Tibial artery (tissue), 4 donors: ENCODE measurements around the gene ATP6V1G1.
A peak's percentile ranks its signal among the peaks of the same experiment; 100 is the strongest.

Source experiments
- DNase-seq, 2 donors: peaks; one replicate each; pipeline ENCODE4 v3.0.0-alpha.2; 2019
- H3K27ac ChIP-seq, 2 donors: fragments of 200-600 bp; sonication (generic) in 1 of 2; 1 replicate in 1 of 2; 2 replicates in 1 of 2; pipeline ENCODE4 v1.5.1; 2018 to 2019; ENCODE audit warnings: mild to moderate bottlenecking in 1 of 2
- H3K27me3 ChIP-seq, 2 donors: fragments of 200-600 bp; sonication (generic) in 1 of 2; one replicate each; pipeline versions ENCODE4 v1.5.1 to v1.6.0; 2016 to 2019
- H3K36me3 ChIP-seq, 3 donors: fragments of 200-600 bp; sonication (generic) in 2 of 3; one replicate each; pipeline ENCODE4 v1.5.1; 2016 to 2019; ENCODE audit warnings: mild to moderate bottlenecking in 2 of 3
- H3K4me1 ChIP-seq, 4 donors: fragments of 200-600 bp; sonication (generic) in 2 of 4; 1 replicate in 3 of 4; 2 replicates in 1 of 4; pipeline ENCODE4 v1.5.1; 2016 to 2019
- H3K4me3 ChIP-seq, 2 donors: fragments of 200-600 bp; sonication (generic) in 1 of 2; 1 replicate in 1 of 2; 2 replicates in 1 of 2; pipeline ENCODE4 v1.5.1; 2018 to 2019; ENCODE audit warnings: mild to moderate bottlenecking in 2 of 2
- H3K9me3 ChIP-seq, 3 donors: fragments of 200-600 bp; sonication (generic) in 1 of 3; one replicate each; pipeline ENCODE4 v1.5.1; 2016 to 2019
- CTCF ChIP-seq, 2 experiments: fragments of 200-600 bp in 1 of 2; fragments of 450-650 bp in 1 of 2; IDR thresholded peaks; one replicate each; pipeline ENCODE4 v1.5.1; 2017 to 2019; ENCODE audit warnings: antibody characterized with exemption in 2 of 2, mild to moderate bottlenecking in 1 of 2, moderate library complexity in 1 of 2
- intact Hi-C: fragments of 100-400 bp; cut with DNase I; formaldehyde crosslinking; loops from one replicate; pipeline ENCODE4 v1.15.0; 2023; ENCODE audit warnings: low total_unique reads

The ATP6V1G1 gene

DNA sequence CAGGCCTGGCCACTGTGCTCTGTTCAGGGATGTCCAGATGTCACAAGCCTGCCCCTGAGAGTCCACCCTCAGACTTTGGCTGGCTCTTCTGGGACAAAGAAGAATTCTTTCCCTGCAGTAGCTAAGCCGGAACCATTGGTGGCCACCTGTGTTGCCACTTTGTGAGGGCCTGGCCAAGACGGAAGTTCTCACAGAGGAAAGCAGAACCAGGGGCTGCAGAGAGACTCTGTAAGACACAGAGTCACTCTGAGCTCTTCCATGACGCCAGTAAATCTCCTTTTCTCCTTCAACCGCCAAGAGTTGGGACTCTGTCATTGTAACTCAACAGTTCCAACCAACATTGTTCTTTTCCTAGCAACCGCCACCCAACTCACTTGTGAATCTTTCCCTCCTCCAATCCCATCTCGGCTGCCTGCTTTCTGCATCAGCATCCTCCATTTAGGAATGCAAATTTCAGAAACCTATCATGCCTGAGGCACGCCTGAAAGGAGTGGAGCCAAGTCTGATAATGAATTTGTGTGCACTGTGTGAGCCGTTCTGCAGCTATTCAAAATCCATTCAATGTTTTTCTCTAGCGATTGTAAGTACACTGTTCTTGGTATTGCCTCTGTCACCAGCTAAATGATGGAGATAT is 37.8 kb upstream of the ATP6V1G1 start:
- no peak overlapping the region for H3K27ac ChIP-seq
- no peak for DNase-seq
- H3K36me3 ChIP-seq: no peaks in the 10 kb centered on the region
- no peaks in the 10 kb centered on the region for H3K9me3 ChIP-seq
- no peak overlapping the region for H3K4me3 ChIP-seq
- intact Hi-C loops: no loop called here
- H3K27me3 ChIP-seq: peaks cover 0 to 2% of the 10 kb centered on the region in 2 donors
- H3K4me1 ChIP-seq: peaks cover 0 to 14% (median 2%) of the 10 kb centered on the region in 4 donors
- no peak for TF ChIP-seq CTCF (IDR thresholded peaks at IDR 0.05)

DNA sequence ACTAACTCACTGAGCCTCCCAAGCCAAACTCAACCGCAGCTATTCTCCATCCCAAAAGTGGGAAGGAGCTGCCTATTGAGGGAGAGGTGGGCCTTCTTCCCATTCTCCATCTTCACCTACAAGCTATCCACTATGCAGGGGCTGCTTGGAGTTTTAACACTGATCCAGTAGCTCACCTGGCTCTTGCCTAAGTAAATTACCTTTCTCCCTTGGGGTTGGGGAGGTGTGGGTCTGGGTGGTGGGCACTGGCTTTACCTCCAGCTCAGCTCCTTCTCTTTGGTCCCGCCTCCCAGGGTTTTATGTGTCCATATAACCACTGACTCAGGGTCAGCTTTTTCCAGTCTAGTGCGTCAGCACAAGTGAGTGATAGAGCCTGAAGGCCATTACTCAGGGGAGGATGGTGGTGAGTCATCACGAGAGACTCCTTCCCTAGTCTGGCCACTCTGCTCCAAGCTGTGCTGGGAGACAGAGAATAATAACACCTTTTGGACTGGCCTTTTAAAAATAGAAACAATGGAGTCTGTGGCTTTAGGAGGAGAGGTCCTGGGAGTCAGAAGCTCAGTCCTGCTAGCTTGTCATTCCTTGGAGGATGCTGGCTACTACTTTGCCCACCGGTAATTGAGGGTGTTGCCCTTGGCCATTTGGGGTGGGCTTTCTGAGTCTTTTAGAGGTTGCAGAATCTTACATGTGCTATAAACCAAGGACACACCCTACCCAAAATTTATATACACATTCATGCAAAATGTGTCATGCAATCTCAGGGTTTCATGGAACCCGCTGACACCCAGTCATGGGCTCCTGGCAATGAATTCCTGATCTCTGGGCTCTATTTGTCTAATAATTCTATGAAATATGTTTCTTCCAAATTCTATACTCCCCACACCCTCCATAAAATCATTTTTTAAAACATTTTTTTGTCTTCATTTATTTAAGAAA is 35.6 kb upstream of the ATP6V1G1 start:
- Histone ChIP-seq H3K27me3 (no peaks in the 10 kb centered on the region), H3K27ac (no peak overlapping the region), H3K36me3 (no peaks in the 10 kb centered on the region), H3K4me1 (peaks cover 0 to 14% (median 2%) of the 10 kb centered on the region in 4 donors), H3K4me3 (no peak overlapping the region), H3K9me3 (no peaks in the 10 kb centered on the region)
- TF ChIP-seq CTCF (IDR thresholded peaks at IDR 0.05): no peak
- DNase-seq: peak; percentile 67 to 82
- intact Hi-C loops: no loop called here

- no peak for TF ChIP-seq CTCF (IDR thresholded peaks at IDR 0.05)
- Histone ChIP-seq H3K27ac (no peak overlapping the region), H3K9me3 (no peaks in the 10 kb centered on the region), H3K4me1 (peaks cover 0 to 14% (median 2%) of the 10 kb centered on the region in 4 donors), H3K4me3 (no peak overlapping the region), H3K36me3 (no peaks in the 10 kb centered on the region), H3K27me3 (no peaks in the 10 kb centered on the region)
- no peak for DNase-seq
- intact Hi-C loops: no loop called here
These were observed 34.9 kb upstream of the ATP6V1G1 start for GRCh38 chr9:114552706-114553105.

DNA sequence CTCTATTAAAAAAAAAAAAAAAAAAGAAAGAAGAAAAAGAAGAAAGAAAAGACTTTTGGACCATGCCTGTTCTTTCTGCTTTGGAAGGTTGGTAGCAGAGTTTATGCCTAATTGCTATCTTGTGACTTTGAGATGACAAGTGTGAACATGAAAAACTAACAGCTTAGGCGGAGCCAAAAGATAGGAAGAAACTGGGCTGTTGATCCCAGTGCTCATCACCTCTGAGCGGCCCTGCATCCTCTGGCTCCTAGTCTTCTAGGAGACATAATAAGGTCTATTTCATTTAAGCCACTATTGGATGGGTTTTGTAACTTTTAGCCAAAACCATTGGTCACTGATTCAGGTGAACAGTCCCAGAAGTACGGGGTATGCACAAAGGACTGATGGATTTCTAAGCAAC is 34.4 kb upstream of the ATP6V1G1 start:
- Histone ChIP-seq H3K36me3 (no peaks in the 10 kb centered on the region), H3K27me3 (no peaks in the 10 kb centered on the region), H3K4me1 (peaks cover 0 to 14% (median 2%) of the 10 kb centered on the region in 4 donors), H3K27ac (no peak overlapping the region), H3K4me3 (no peak overlapping the region), H3K9me3 (no peaks in the 10 kb centered on the region)
- TF ChIP-seq CTCF (IDR thresholded peaks at IDR 0.05): no peak
- intact Hi-C loops: no loop called here
- DNase-seq: no peak

GRCh38 chr9:114555696-114556095 is 31.9 kb upstream of the ATP6V1G1 start:
- intact Hi-C loops: no loop called here
- no peak for DNase-seq
- no peak overlapping the region for H3K27ac ChIP-seq
- no peaks in the 10 kb centered on the region for H3K36me3 ChIP-seq
- TF ChIP-seq CTCF (IDR thresholded peaks at IDR 0.05): no peak
- H3K4me1 ChIP-seq: peaks cover 0 to 14% (median 2%) of the 10 kb centered on the region in 4 donors
- peaks cover 0 to 3% of the 10 kb centered on the region in 2 donors for H3K27me3 ChIP-seq
- no peak overlapping the region for H3K4me3 ChIP-seq
- no peaks in the 10 kb centered on the region for H3K9me3 ChIP-seq
